K562 (cell line): ENCODE data around the gene ASXL2. TPM values are rescaled to one million over a fixed set of nuclear protein-coding genes. Genes with fewer than 3 reads are reported as not detected.

Source experiments
- ATAC-seq: fragments of 200-7000 bp; cut with Tn5 transposase; 3 replicates; pipeline ENCODE4 v1.9.1; 2020; ENCODE audit warnings: moderate library complexity
- BruUV-seq: library from RNA; stranded (reverse); fragments of 400-500 nt; replicated peaks from 2 replicates; lab custom pipeline; 2021; lab: Mats Ljungman, UMichigan
- CTCF ChIA-PET: fragments of 300-600 bp; formaldehyde crosslinking; extraction: SDS; loops from one replicate; lab custom pipeline; 2021; ENCODE audit warnings: low intra/inter-chr PET ratio; lab: Yijun Ruan, JAX
- POLR2A ChIA-PET: fragments of 300-600, 350-650 bp; sonication (Branson Sonifier 250); formaldehyde crosslinking; extraction: SDS; loops from one replicate; lab custom pipeline; 2021; ENCODE audit warnings: antibody characterized with exemption, inconsistent platforms; lab: Yijun Ruan, JAX
- DNase-seq, 4 experiments: peaks; one replicate each; pipeline versions ENCODE4 v3.0.0 to v3.0.0-alpha.2; 2011 to 2018; ENCODE audit warnings: low spot score in 3 of 4, mixed read lengths in 3 of 4; ENCODE audit errors: extremely low read depth in 1 of 4
- FAIRE-seq: peaks from 2 replicates; lab custom pipeline; 2011; peaks lifted over from hg19 to GRCh38; lab: Jason Lieb, UNC
- H2AFZ ChIP-seq: 2 replicates; pipeline ENCODE4 v1.6.0; 2011; ENCODE audit warnings: low read depth, low read length, control low read depth, inconsistent platforms
- H3K27ac ChIP-seq: fragments of 200-600 bp; 3 replicates; pipeline ENCODE4 v1.8.0; 2011; ENCODE audit warnings: low read depth, mild to moderate bottlenecking, control low read depth, inconsistent platforms, low read length, moderate library complexity, mixed read lengths; ENCODE audit errors: extremely low read depth
- H3K27me3 ChIP-seq, 2 experiments: fragments of 300-600 bp in 1 of 2; 2 replicates in 1 of 2; 3 replicates in 1 of 2; pipeline versions ENCODE4 v1.6.0 to v1.8.0; 2011; ENCODE audit warnings: inconsistent platforms in 2 of 2, low read length in 2 of 2, mild to moderate bottlenecking in 1 of 2, mixed read lengths in 1 of 2, moderate library complexity in 1 of 2; ENCODE audit not compliant: control insufficient read depth in 2 of 2, insufficient read depth in 2 of 2
- H3K36me3 ChIP-seq: fragments of 300-600 bp; 3 replicates; pipeline ENCODE4 v1.8.0; 2011; ENCODE audit warnings: mild to moderate bottlenecking, low read length, inconsistent platforms; ENCODE audit not compliant: control insufficient read depth, insufficient read depth
- H3K4me1 ChIP-seq, 2 experiments: fragments of 200-600 bp in 1 of 2; replicated peaks in 1 of 2; 2 replicates in 1 of 2; 3 replicates in 1 of 2; pipeline versions ENCODE4 v1.5.1 to v1.8.0; 2011; ENCODE audit warnings: inconsistent platforms in 2 of 2, low read length in 2 of 2, mild to moderate bottlenecking in 1 of 2, mixed read lengths in 1 of 2, moderate library complexity in 1 of 2; ENCODE audit not compliant: control insufficient read depth in 2 of 2, insufficient read depth in 2 of 2
- H3K4me2 ChIP-seq: 2 replicates; pipeline ENCODE4 v1.6.1; 2011; ENCODE audit warnings: low read length, control low read depth, inconsistent platforms, mixed read lengths; ENCODE audit not compliant: insufficient read depth
- H3K4me3 ChIP-seq: fragments of 200-600 bp; sonication (generic), shearing (Covaris generic); 2 replicates; pipeline ENCODE4 v1.5.1; 2016; ENCODE audit warnings: control low read depth, inconsistent platforms
- H3K79me2 ChIP-seq: fragments of 200-600 bp; 3 replicates; pipeline ENCODE4 v1.8.0; 2011; ENCODE audit warnings: low read length, inconsistent platforms; ENCODE audit not compliant: control insufficient read depth, insufficient read depth
- H3K9ac ChIP-seq, 2 experiments: 2 replicates each; pipeline versions ENCODE4 v1.6.0 to v1.6.1; 2011; ENCODE audit warnings: low read depth in 2 of 2, low read length in 2 of 2, control low read depth in 1 of 2, inconsistent platforms in 1 of 2, mild to moderate bottlenecking in 1 of 2, mixed read lengths in 1 of 2; ENCODE audit not compliant: insufficient read depth in 1 of 2
- H3K9me1 ChIP-seq: one replicate; pipeline ENCODE4 v1.6.0; 2011; ENCODE audit warnings: inconsistent platforms, mild to moderate bottlenecking, low read length, moderate library complexity; ENCODE audit not compliant: control insufficient read depth, insufficient read depth
- H3K9me3 ChIP-seq: replicated peaks from 2 replicates; pipeline ENCODE4 v1.5.1; 2011; ENCODE audit warnings: low read depth, low read length, inconsistent platforms; ENCODE audit not compliant: control insufficient read depth, insufficient read depth
- H4K20me1 ChIP-seq: replicated peaks from 2 replicates; pipeline ENCODE4 v1.6.1; 2011; ENCODE audit warnings: low read length, inconsistent platforms, mixed read lengths; ENCODE audit not compliant: control insufficient read depth, insufficient read depth
- ARID1B ChIP-seq: fragments of 450-650 bp; IDR thresholded peaks from 2 replicates; pipeline ENCODE4 v1.6.1; 2016; ENCODE audit warnings: antibody characterized with exemption, mild to moderate bottlenecking, inconsistent platforms
- ATF3 ChIP-seq, 2 experiments: fragments of 450-650 bp in 1 of 2; sonication (generic) in 1 of 2; formaldehyde crosslinking in 1 of 2; IDR thresholded peaks in 1 of 2; conservative IDR thresholded peaks in 1 of 2; 2 replicates each; pipeline versions ENCODE4 v1.6.1 to v1.8.1; 2016 to 2023; ENCODE audit warnings: mild to moderate bottlenecking in 2 of 2, moderate library complexity in 2 of 2, inconsistent platforms in 1 of 2, missing genetic modification reagents in 1 of 2
- CBX8 ChIP-seq: fragments of 200-600 bp; sonication (generic); IDR thresholded peaks from 2 replicates; pipeline ENCODE4 v1.6.1; 2012; ENCODE audit warnings: borderline replicate concordance, mixed run types, low read depth, mild to moderate bottlenecking, moderate library complexity, mixed read lengths, low read length, control low read depth, inconsistent platforms; ENCODE audit not compliant: poor library complexity, severe bottlenecking; ENCODE audit errors: extremely low read depth
- CREB1 ChIP-seq, 2 experiments: sonication (generic) in 1 of 2; formaldehyde crosslinking in 1 of 2; IDR thresholded peaks; 2 replicates each; pipeline versions ENCODE4 v1.6.1 to v1.8.0; 2012 to 2022; ENCODE audit warnings: inconsistent platforms in 1 of 2, mild to moderate bottlenecking in 1 of 2, missing genetic modification reagents in 1 of 2, moderate library complexity in 1 of 2
- EHMT2 ChIP-seq: fragments of 450-650 bp; IDR thresholded peaks from 2 replicates; pipeline ENCODE4 v1.6.1; 2018; ENCODE audit warnings: antibody characterized with exemption
- FOSL1 ChIP-seq: fragments of 200-800 bp; sonication (Bioruptor generic); conservative IDR thresholded peaks from 2 replicates; pipeline ENCODE4 v1.6.1; 2016; ENCODE audit warnings: missing genetic modification characterization, missing compliant biosample characterization
- IRF1 ChIP-seq: sonication (generic); formaldehyde crosslinking; IDR thresholded peaks from 2 replicates; pipeline ENCODE4 v1.8.0; 2022; ENCODE audit warnings: missing genetic modification reagents, mild to moderate bottlenecking, borderline replicate concordance
- JUND ChIP-seq, 2 experiments: IDR thresholded peaks; 2 replicates in 1 of 2; 3 replicates in 1 of 2; pipeline ENCODE4 v1.6.1; 2011; ENCODE audit warnings: borderline replicate concordance in 2 of 2, low read depth in 2 of 2, low read length in 2 of 2, improper control_type of control experiment in 1 of 2, missing biosample characterization in 1 of 2, missing genetic modification characterization in 1 of 2, missing genetic modification reagents in 1 of 2
- KDM5B ChIP-seq: fragments of 200-600 bp; sonication (generic); IDR thresholded peaks from 2 replicates; pipeline ENCODE4 v1.6.1; 2012; ENCODE audit warnings: low read depth, mild to moderate bottlenecking, moderate library complexity, low read length, control low read depth, inconsistent platforms; ENCODE audit not compliant: insufficient replicate concordance
- KLF10 ChIP-seq: fragments of 250-450 bp; sonication (Bioruptor Pico); IDR thresholded peaks from 2 replicates; pipeline ENCODE4 v1.6.1; 2021; ENCODE audit warnings: matching md5 sums
- MEIS2 ChIP-seq: fragments of 450-650 bp; IDR thresholded peaks from 2 replicates; pipeline ENCODE4 v1.6.1; 2014; ENCODE audit warnings: mild to moderate bottlenecking; ENCODE audit not compliant: partially characterized antibody
- NFE2L1 ChIP-seq: fragments of 450-650 bp; IDR thresholded peaks from 2 replicates; pipeline ENCODE4 v1.6.1; 2016; ENCODE audit warnings: missing genetic modification characterization, low read depth, mild to moderate bottlenecking, missing compliant biosample characterization, moderate library complexity, borderline replicate concordance
- NFIC ChIP-seq: fragments of 450-650 bp; IDR thresholded peaks from 2 replicates; pipeline ENCODE4 v1.6.1; 2017; ENCODE audit warnings: mild to moderate bottlenecking, inconsistent platforms
- NR1H2 ChIP-seq: sonication (generic); formaldehyde crosslinking; IDR thresholded peaks from 2 replicates; pipeline ENCODE4 v1.4.0; 2020; ENCODE audit warnings: mild to moderate bottlenecking, missing genetic modification reagents
- PCBP2 ChIP-seq: fragments of 200-400 bp; formaldehyde crosslinking; IDR thresholded peaks from 2 replicates; pipeline ENCODE4 v1.6.1; 2018; ENCODE audit warnings: low read length, low read depth, mild to moderate bottlenecking, moderate library complexity; ENCODE audit not compliant: poor library complexity, severe bottlenecking
- RBM22 ChIP-seq: fragments of 200-400 bp; formaldehyde crosslinking; IDR thresholded peaks from 2 replicates; pipeline ENCODE4 v1.6.1; 2018; ENCODE audit warnings: low read length, low read depth; ENCODE audit not compliant: poor library complexity, severe bottlenecking
- RFX7 ChIP-seq: fragments of 250-450 bp; sonication (Bioruptor Pico); IDR thresholded peaks from 2 replicates; pipeline ENCODE4 v1.5.1; 2021; ENCODE audit warnings: mild to moderate bottlenecking
- SMARCE1 ChIP-seq: fragments of 450-650 bp; IDR thresholded peaks from 2 replicates; pipeline ENCODE4 v1.7.1; 2016; ENCODE audit warnings: mild to moderate bottlenecking
- ZNF384 ChIP-seq: IDR thresholded peaks from 2 replicates; pipeline ENCODE4 v1.6.1; 2012; ENCODE audit warnings: low read depth, low read length, improper control_type of control experiment
- WGBS: fragments of 100-300 bp; shearing (Covaris generic); methylation state at CpG from one replicate; pipeline ENCODE4 v1.1.6; 2016; ENCODE audit warnings: low coverage, mixed read lengths; ENCODE audit not compliant: insufficient coverage; ENCODE audit errors: missing lambda C conversion rate; 5-methylcytosine and 5-hydroxymethylcytosine counted together
- in situ Hi-C: fragments of 300-500 bp; cut with MboI; formaldehyde crosslinking; loops from 4 replicates; pipeline ENCODE4 v1.15.0; 2018; ENCODE audit warnings: inconsistent platforms, mixed read lengths
- intact Hi-C: fragments of 100-400 bp; cut with micrococcal nuclease; formaldehyde crosslinking; loops from 2 replicates; pipeline ENCODE4 v1.14.2; 2022
- polyA plus RNA-seq, 8 experiments: library from polyadenylated mRNA; depleted of rRNA in 4 of 8; stranded (reverse) in 5 of 8; unstranded in 3 of 8; fragments of >200 nt; fragmentation: Nextera tagmentation in 2 of 8; fragmentation: Illumina TruSeq in 1 of 8; extraction: Ambion mirVana in 2 of 8; extraction: Trizol in 1 of 8; gene quantifications; 2 replicates each; pipeline versions ENCODE4 v1.2.1 to v1.2.3, GENCODE V29; 2011 to 2014; ENCODE audit warnings: inconsistent platforms in 1 of 8, missing spikeins in 1 of 8
- total RNA-seq, 7 experiments: library from RNA; depleted of rRNA in 6 of 7; stranded (reverse); fragments of >200 nt in 6 of 7; fragmentation: Illumina TruSeq in 2 of 7; extraction: Trizol in 2 of 7; gene quantifications; 2 replicates each; pipeline versions ENCODE4 v1.2.1 to v1.2.3, GENCODE V29; 2011 to 2021; ENCODE audit warnings: low replicate concordance in 1 of 7

The ASXL2 gene
- total and polyA plus RNA-seq, 9 of the 15 experiments (the other 6 are each of a cell fraction or from before 2014, with no cell fraction given): 2.2 to 25.9 (median 9.0) TPM

- no peaks in the 10 kb centered on the region for H3K79me2 ChIP-seq
- no peaks in the 10 kb centered on the region for H4K20me1 ChIP-seq
- intact Hi-C loops (no loop called here), in situ Hi-C loops (no loop called here)
- ATAC-seq (no peak), DNase-seq (no peak), FAIRE-seq (no peak)
- H3K9me1 ChIP-seq: no peaks in the 10 kb centered on the region
- no peak overlapping the region; the same call in 1 of the 2 replicates for H3K4me2 ChIP-seq
- ChIA-PET CTCF (no interaction called here), POLR2A (no interaction called here)
- H3K4me1 ChIP-seq: peaks cover 2 to 5% of the 10 kb centered on the region in 2 experiments; a peak in 4 of 5 replicates
- no peak overlapping the region for H2AFZ ChIP-seq
- no peak overlapping the region for H3K27ac ChIP-seq
- no peak overlapping the region for H3K4me3 ChIP-seq
- WGBS: 14% methylated on average over 2 of the region's 2 CpGs
- H3K36me3 ChIP-seq: no peaks in the 10 kb centered on the region
- H3K9me3 ChIP-seq: no peaks in the 10 kb centered on the region
- TF ChIP-seq KDM5B (no peak), JUND (IDR thresholded peaks at IDR 0.05; ENCODE audit: borderline replicate concordance, low read depth, low read length) (peak; percentile 24; the same call in 1 of the 2 replicates), JUND (tag; IDR thresholded peaks at IDR 0.05; ENCODE audit: borderline replicate concordance, low read depth, low read length) (no peak; the same call in 2 of the 3 replicates), NFIC (no peak), ATF3 (IDR thresholded peaks at IDR 0.05) (peak; percentile 30; the same call in 1 of the 2 replicates), ATF3 (CRISPR knock-in tag; conservative IDR thresholded peaks at IDR 0.05) (no peak), PCBP2 (no peak), NR1H2 (CRISPR knock-in tag) (no peak), MEIS2 (peak; percentile 43), SMARCE1 (no peak), CBX8 (no peak), ARID1B (0 out of 2 replicates have a peak, but pooled peaks have one; percentile 20), NFE2L1 (tag) (no peak), RFX7 (CRISPR knock-in tag) (no peak), KLF10 (CRISPR knock-in tag) (no peak), CREB1 (IDR thresholded peaks at IDR 0.05) (no peak), CREB1 (CRISPR knock-in tag; IDR thresholded peaks at IDR 0.05) (no peak), RBM22 (no peak), FOSL1 (tag) (peak; percentile 72), EHMT2 (0 out of 2 replicates have a peak, but pooled peaks have one; percentile 34), ZNF384 (peak; percentile 64), IRF1 (CRISPR knock-in tag) (no peak)
- no TSS peak for BruUV-seq
- H3K9ac ChIP-seq: no peak overlapping the region
- H3K27me3 ChIP-seq: no peaks in the 10 kb centered on the region
These were observed 7.6 kb upstream of the ASXL2 start for GRCh38 chr2:25885933-25886332.
